GM13977 (cell line): ENCODE measurements around the gene UNC45A.

ENCODE experiments used
- DNase-seq: peaks from one replicate; pipeline ENCODE4 v3.0.0; 2012; ENCODE audit warnings: low spot score
- in situ Hi-C: fragments of 300-500 bp; cut with MboI; formaldehyde crosslinking; loops from one replicate; pipeline ENCODE4 v1.12.0; 2022; ENCODE audit warnings: low sequenced_read_pairs, low pct_unique_long_range_greater_than_20kb, mixed read lengths, inconsistent platforms; ENCODE audit not compliant: unreplicated experiment
- TF ChIP-seq, protein P1 (sequence below): IDR thresholded peaks from 2 replicates; pipeline ENCODE4 v1.5.1; 2012; ENCODE audit warnings: mild to moderate bottlenecking, control low read depth; ENCODE audit not compliant: insufficient read depth; ENCODE audit errors: extremely low read depth, missing control alignments

Gene UNC45A

DNA sequence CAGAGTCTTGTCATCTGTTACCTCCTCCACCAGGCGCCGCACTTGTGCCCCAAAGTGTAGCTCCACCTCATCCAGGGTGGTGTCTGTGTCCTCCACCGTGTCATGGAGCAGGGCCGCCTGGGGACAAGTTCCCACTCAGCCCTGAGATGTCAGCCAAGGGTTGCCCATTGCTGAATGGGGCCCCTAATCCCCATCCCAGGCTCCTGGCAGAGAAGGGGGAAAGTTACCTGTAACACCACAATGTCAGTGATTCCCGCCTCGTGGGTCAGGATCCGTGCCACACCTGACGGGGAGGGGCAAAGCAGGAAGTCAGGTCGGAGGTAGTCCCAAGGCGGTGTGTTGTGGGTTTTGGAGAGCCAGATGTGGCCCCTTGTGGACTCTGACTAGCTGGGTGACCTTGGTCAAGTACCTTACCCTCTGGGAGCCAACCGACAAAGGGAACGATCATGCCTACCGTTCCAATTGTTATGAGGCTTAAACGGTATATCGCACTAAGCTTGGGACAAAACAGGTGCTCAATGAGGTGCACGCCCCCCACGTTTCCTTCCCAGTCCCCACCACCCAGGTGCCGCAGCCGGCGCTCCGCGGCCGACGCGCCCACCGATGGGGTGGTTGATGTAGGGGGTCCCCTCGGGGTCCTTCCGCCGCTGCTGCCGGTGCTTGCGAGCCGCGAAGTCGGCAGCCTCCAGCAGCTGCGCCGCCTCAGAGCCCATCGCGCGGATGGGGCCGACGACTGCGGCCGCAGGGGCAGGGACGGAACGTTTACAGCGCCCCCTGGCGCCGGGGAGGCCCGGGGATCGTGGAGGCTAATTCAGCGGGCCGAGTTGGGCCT lies 3.0 kb upstream of the UNC45A start, which contains the start of gene HDDC3:
HDDC3 (minus strand) TSS at position 722 of the 832 bp plus-strand sequence; CDS start at position 713, 9 bp downstream.
- TF ChIP-seq, protein P1, sequence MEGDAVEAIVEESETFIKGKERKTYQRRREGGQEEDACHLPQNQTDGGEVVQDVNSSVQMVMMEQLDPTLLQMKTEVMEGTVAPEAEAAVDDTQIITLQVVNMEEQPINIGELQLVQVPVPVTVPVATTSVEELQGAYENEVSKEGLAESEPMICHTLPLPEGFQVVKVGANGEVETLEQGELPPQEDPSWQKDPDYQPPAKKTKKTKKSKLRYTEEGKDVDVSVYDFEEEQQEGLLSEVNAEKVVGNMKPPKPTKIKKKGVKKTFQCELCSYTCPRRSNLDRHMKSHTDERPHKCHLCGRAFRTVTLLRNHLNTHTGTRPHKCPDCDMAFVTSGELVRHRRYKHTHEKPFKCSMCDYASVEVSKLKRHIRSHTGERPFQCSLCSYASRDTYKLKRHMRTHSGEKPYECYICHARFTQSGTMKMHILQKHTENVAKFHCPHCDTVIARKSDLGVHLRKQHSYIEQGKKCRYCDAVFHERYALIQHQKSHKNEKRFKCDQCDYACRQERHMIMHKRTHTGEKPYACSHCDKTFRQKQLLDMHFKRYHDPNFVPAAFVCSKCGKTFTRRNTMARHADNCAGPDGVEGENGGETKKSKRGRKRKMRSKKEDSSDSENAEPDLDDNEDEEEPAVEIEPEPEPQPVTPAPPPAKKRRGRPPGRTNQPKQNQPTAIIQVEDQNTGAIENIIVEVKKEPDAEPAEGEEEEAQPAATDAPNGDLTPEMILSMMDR, result peak; percentile 98
- peak; percentile 92 for DNase-seq
- in situ Hi-C loops, result no loop called here

DNA sequence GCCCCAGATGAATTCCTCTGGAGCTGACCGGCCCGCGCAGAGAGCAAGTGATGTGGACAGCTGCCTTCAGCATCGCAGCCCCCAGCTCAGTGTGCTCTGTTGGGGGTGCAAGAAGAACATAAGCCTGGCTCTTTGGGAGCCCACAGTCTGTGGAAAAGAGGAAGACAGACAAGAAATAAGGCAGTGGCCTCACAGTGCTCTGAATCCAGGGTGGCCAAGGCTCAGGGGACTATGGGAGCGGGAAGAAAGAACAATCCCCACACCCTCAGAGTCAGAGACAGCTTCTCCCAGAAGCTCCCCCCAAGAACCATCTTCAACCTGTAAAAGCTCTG lies 2.5 kb upstream of the UNC45A start:
- in situ Hi-C loops, result no loop called here
- TF ChIP-seq, protein P1, result no peak
- no peak for DNase-seq

DNA sequence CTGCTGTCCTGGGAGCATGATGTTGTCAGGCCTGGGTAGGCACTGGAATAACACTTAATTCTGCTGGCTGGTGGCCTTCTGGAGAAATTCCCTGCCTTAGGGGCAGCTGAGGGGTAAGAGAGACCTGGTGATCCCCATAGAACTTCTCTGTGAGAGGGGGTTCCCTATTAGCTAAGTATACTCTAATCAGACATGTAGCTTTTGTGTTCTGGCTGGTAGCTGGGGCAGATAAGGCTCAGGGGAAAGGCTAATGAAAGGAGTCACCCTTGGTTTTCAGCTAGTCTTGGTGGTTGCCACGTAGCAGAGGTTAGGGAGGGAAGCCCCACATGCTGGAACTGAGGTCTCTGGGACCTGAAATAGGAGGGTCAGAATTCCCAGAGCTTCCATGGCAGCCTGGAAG lies 1.8 kb upstream of the UNC45A start:
- no peak for DNase-seq
- TF ChIP-seq, protein P1, result no peak
- in situ Hi-C loops, result no loop called here

DNA sequence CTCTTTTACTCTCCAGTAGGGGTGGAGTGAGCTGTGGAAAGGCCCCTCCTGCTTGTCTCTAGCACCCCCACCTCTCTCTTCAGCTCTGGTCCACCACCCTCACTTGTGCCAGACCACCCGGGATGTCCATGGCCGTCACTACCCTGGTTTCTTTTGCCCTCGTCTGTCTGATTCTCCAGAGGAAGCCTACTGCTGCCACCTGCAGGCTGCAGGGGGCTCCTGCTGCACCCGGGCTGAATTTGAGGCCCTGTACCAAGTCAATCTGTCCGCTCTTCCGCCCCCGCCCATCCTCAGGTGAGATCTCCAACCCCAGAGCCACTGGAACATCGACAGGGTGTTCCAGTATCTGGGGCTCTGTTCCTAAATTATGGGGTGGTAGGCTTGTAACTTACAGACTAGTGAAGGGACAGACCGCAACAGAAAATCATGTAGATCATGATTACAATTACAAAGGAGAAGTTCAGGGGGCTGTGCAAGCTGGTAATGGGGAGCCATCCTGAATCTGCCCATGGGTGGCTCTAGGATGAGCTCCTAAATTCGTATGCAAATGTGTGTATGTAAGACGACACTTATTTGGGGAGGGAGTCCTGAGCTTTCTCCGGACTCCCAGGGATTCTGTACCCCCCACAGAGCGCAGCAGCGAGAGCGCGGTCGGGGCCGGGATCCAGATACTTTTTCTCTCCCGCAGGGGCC lies 683 bp upstream of the UNC45A start:
- peak; percentile 92 for DNase-seq
- TF ChIP-seq, protein P1, result peak; percentile 97
- in situ Hi-C loops, result no loop called here

DNA sequence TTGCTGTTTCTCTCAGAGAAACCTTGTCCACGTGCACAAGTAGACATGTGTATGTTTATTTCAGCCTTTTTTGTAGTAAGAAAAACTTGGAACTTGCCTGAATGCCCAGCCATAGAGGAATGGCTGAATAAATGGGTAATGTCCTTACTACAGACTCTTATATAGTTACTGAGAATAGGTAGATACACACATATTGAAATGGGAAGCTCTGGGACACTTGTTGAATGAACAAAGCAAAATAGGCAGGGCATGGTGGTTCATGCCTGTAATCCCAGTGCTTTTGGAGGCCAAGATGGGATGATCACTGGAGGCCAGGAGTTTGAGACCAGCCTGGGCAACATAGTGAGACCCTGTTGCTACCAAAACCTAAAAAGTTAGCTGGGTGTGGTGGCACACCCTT lies 1.7 kb downstream of the UNC45A start:
- DNase-seq, result no peak
- TF ChIP-seq, protein P1, result no peak
- in situ Hi-C loops, result no loop called here

DNA sequence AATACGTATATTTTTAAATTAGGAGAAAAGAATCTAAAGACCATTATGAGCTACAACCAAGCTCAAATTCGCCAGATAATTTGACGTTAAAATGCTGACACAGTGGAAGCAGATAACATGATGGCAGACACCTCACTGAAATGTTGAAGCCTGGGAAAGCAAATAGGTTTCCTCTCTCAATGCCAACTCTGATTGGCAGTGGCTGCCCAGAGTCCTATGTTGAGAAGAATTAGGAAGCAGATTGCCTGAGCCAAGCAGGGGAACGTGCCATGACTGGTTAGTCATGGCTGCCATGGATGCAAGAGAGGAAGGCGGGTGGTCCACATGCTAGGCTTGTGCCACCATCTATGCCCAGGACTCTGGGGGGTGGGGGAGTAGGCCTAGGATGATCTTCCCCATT lies 3.2 kb downstream of the UNC45A start:
- in situ Hi-C loops, result no loop called here
- TF ChIP-seq, protein P1, result no peak
- DNase-seq, result no peak
